ENCODE results near the gene PLA2G2F. TPM values are rescaled to one million over a fixed set of nuclear protein-coding genes. Genes with fewer than 3 reads are reported as not detected.

The PLA2G2F gene
- total and polyA plus RNA-seq, 2 donors (not counting 3 experiments of a cell fraction or from before 2014, with no cell fraction given) = not detected

- TF ChIP-seq MAX (IDR thresholded peaks at IDR 0.05; ENCODE audit: insufficient read depth, insufficient read length) (no peak), POLR2A (IDR thresholded peaks at IDR 0.05; ENCODE audit: low read depth, low read length) (no peak), CTCF (IDR thresholded peaks at IDR 0.05; ENCODE audit: extremely low read depth in 1 of 2, insufficient read depth in 1 of 2, low read depth in 1 of 2, low read length in 2 of 2) (no peak), POLR2AphosphoS5 (IDR thresholded peaks at IDR 0.05; ENCODE audit: insufficient read depth, low read depth, low read length) (no peak), MYC (IDR thresholded peaks at IDR 0.05; ENCODE audit: low read depth, low read length) (no peak), FOS (IDR thresholded peaks at IDR 0.05; ENCODE audit: borderline replicate concordance, insufficient read depth, low read length) (no peak), GATA2 (IDR thresholded peaks at IDR 0.05; ENCODE audit: insufficient read depth, insufficient read length, low read depth, low read length) (no peak), EZH2 (IDR thresholded peaks at IDR 0.05; ENCODE audit: borderline replicate concordance, low read depth, low read length, severe bottlenecking) (no peak), JUN (IDR thresholded peaks at IDR 0.05; ENCODE audit: borderline replicate concordance, insufficient read depth, insufficient read length, low read depth) (no peak)
- FAIRE-seq = no peak
- H3K9me1 ChIP-seq (replicated peaks; ENCODE audit: control insufficient read depth, extremely low read depth, insufficient read depth, low read length) = no peaks in the 10 kb centered on the region
- no peak overlapping the region for H3K9ac ChIP-seq (replicated peaks; ENCODE audit: extremely low read depth, insufficient read depth, low read length)
- no peaks in the 10 kb centered on the region for H3K4me1 ChIP-seq (ENCODE audit: control insufficient read depth, extremely low read depth, insufficient read depth, low read length)
- H3K4me3 ChIP-seq (replicated peaks in 1 of 3; ENCODE audit: insufficient read depth in 1 of 3, low read depth in 1 of 3, low read length in 3 of 3) = no peak overlapping the region
- no peak overlapping the region for H3K27ac ChIP-seq (ENCODE audit: insufficient read depth, low read depth, low read length)
- no TSS peak for BruUV-seq (replicated peaks)
- dilution Hi-C loops (cut with MboI; ENCODE audit: extremely low pct_ligation_motif_present, low sequenced_read_pairs) (no loop called here), intact Hi-C loops (cut with micrococcal nuclease) (no loop called here)
- no peak overlapping the region for H3K4me2 ChIP-seq (ENCODE audit: insufficient read depth, low read length)
- no peak for DNase-seq (ENCODE audit: low read depth, low spot score)
- no peaks in the 10 kb centered on the region for H3K36me3 ChIP-seq (ENCODE audit: control insufficient read depth in 2 of 2, extremely low read depth in 1 of 2, insufficient read depth in 2 of 2, low read length in 2 of 2)
- no peaks in the 10 kb centered on the region for H4K20me1 ChIP-seq (replicated peaks; ENCODE audit: control insufficient read depth, extremely low read depth, insufficient read depth, low read length)
- POLR2A ChIA-PET = interaction anchor here (0.6 kb wide), 1 partner anchor 31 kb away, joined by 4 read pairs; no protein-coding TSS in a partner anchor
- CTCF ChIA-PET = interaction anchor here (2.1 kb wide), 1 partner anchor 20 kb away, joined by 6 read pairs; no protein-coding TSS in a partner anchor
- no peak overlapping the region for H2AFZ ChIP-seq (ENCODE audit: low read depth, low read length)
- H3K9me3 ChIP-seq (replicated peaks; ENCODE audit: control insufficient read depth, insufficient read depth, low read length) = no peaks in the 10 kb centered on the region
- H3K79me2 ChIP-seq (ENCODE audit: control insufficient read depth, insufficient read depth, low read length) = no peaks in the 10 kb centered on the region
- peaks cover 1 to 2% of the 10 kb centered on the region in 2 experiments for H3K27me3 ChIP-seq (ENCODE audit: control insufficient read depth in 2 of 2, insufficient read depth in 2 of 2, low read length in 2 of 2)
These were observed 33.0 kb downstream of the PLA2G2F start for GRCh38 chr1:20172033-20172590.

Data from endothelial cell of umbilical vein (primary cell).